ENCODE results near the gene HID1. TPM values are rescaled to one million over a fixed set of nuclear protein-coding genes. Genes with fewer than 3 reads are reported as not detected.

The HID1 gene
- total RNA-seq, 1 experiment from 2014 or later: 2.1 TPM

GRCh38 chr17:74952431-74953133 is 20.0 kb downstream of the HID1 start:
- Histone ChIP-seq H3K36me3 (replicated peaks; ENCODE audit: control insufficient read depth, insufficient read depth, low read length) (no peaks in the 10 kb centered on the region), H3K4me3 (ENCODE audit: insufficient read depth, low read depth, low read length) (no peak overlapping the region), H3K27me3 (ENCODE audit: control insufficient read depth, insufficient read depth, low read length) (peaks cover 4% of the 10 kb centered on the region; the same call in 1 of the 2 replicates)
- DNase-seq: no peak

DNA sequence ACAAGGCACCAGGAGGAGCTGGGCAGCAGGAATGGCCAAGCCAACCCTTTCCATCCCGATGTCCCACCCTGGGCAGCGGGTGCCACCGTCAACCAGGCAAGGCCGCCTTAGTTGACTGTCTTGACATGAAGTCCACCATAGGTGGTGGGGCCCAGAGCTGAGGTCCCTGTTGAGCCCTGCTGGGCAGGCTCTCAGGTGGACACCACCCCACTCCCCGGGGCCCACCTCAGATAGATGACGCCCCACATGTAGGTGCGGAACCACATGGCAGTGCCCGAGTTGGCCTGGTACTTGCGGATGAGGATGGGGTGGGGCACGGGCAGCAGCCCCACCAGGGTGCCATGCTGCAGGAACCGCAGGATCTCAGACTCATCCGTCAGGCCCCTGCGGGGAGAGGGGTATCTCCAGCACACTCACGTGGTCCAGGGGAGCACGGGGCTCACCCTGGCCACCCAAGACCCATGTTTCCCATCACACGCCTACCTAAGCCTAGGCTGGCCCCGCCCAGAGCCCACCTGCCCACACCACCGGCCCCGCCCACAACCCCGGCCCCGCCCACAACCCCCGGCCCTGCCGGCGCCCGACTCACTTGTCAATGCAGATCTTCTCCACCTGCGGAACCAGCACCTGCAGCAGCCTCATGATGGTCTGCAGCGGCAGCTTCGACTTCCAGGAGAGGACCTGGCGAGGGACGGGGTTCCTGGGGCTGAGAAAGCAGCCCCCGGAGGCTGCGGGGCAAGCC is 20.7 kb downstream of the HID1 start:
- peaks cover 4% of the 10 kb centered on the region; the same call in 1 of the 2 replicates for H3K27me3 ChIP-seq (ENCODE audit: control insufficient read depth, insufficient read depth, low read length)
- DNase-seq: peak; percentile 97
- H3K36me3 ChIP-seq (replicated peaks; ENCODE audit: control insufficient read depth, insufficient read depth, low read length): no peaks in the 10 kb centered on the region
- H3K4me3 ChIP-seq (ENCODE audit: insufficient read depth, low read depth, low read length): no peak overlapping the region

- DNase-seq: no peak
- Histone ChIP-seq H3K27me3 (ENCODE audit: control insufficient read depth, insufficient read depth, low read length) (peaks cover 2% of the 10 kb centered on the region; the same call in 1 of the 2 replicates), H3K4me3 (ENCODE audit: insufficient read depth, low read depth, low read length) (no peak overlapping the region), H3K36me3 (replicated peaks; ENCODE audit: control insufficient read depth, insufficient read depth, low read length) (no peaks in the 10 kb centered on the region)
These were observed 21.5 kb downstream of the HID1 start for GRCh38 chr17:74951065-74951464.

GRCh38 chr17:74950207-74950606 is 22.4 kb downstream of the HID1 start:
- DNase-seq: peak; percentile 69
- H3K36me3 ChIP-seq (replicated peaks; ENCODE audit: control insufficient read depth, insufficient read depth, low read length): no peaks in the 10 kb centered on the region
- H3K4me3 ChIP-seq (ENCODE audit: insufficient read depth, low read depth, low read length): no peak overlapping the region
- H3K27me3 ChIP-seq (ENCODE audit: control insufficient read depth, insufficient read depth, low read length): no peaks in the 10 kb centered on the region

DNA sequence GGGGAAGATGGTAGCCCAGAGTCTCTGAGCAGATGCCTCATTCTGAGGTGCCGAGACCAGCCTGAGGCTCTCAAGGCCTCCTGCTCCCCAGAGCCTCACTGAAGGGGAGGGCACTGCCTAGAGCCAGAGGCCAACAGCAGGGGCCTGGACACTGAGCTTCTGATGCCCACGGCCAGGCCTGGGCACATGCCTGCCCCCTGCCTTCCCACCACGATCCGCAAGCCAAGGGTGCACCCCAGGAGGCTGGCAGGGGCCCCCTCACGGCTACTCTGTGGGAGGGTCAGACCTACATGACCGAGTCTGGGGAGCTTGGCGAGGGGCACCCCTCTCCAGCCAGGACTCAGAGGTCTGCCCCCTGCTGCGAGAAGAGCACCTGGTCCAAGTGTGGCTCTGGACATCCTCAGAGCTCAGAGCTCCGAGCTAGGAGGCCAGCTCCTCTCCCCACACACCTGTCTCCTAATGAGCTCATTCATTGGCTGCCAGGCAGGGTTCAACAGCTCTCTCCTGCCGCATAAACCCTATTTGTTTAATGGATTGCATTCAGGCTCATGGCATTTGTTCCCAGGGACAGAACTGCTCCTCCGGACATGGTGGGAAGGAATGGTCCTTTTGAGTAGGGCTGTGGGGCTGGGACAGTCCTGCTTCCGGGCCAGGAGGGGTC is 23.0 kb downstream of the HID1 start:
- H3K4me3 ChIP-seq (ENCODE audit: insufficient read depth, low read depth, low read length): no peak overlapping the region
- DNase-seq: peak; percentile 58
- H3K27me3 ChIP-seq (ENCODE audit: control insufficient read depth, insufficient read depth, low read length): no peaks in the 10 kb centered on the region
- no peaks in the 10 kb centered on the region for H3K36me3 ChIP-seq (replicated peaks; ENCODE audit: control insufficient read depth, insufficient read depth, low read length)

GRCh38 chr17:74947041-74947754 is 25.4 kb downstream of the HID1 start:
- no peak for DNase-seq
- Histone ChIP-seq H3K27me3 (ENCODE audit: control insufficient read depth, insufficient read depth, low read length) (no peaks in the 10 kb centered on the region), H3K4me3 (ENCODE audit: insufficient read depth, low read depth, low read length) (no peak overlapping the region), H3K36me3 (replicated peaks; ENCODE audit: control insufficient read depth, insufficient read depth, low read length) (no peaks in the 10 kb centered on the region)

DNA sequence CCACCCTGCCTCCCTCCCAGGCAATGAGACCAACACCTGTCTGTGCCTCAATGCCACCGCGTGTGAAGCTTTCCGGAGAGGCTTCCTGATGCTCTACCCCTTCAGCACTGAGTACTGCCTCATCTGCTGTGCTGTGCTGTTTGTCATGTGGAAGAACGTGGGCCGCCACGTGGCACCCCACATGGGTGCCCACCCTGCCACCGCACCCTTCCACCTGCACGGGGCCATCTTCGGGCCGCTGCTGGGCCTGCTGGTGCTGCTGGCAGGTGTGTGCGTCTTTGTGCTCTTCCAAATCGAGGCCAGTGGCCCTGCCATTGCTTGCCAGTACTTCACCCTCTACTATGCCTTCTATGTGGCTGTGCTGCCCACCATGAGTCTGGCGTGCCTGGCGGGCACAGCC is 25.9 kb downstream of the HID1 start:
- no peaks in the 10 kb centered on the region for H3K36me3 ChIP-seq (replicated peaks; ENCODE audit: control insufficient read depth, insufficient read depth, low read length)
- no peak overlapping the region for H3K4me3 ChIP-seq (ENCODE audit: insufficient read depth, low read depth, low read length)
- no peaks in the 10 kb centered on the region for H3K27me3 ChIP-seq (ENCODE audit: control insufficient read depth, insufficient read depth, low read length)
- DNase-seq: no peak

DNA sequence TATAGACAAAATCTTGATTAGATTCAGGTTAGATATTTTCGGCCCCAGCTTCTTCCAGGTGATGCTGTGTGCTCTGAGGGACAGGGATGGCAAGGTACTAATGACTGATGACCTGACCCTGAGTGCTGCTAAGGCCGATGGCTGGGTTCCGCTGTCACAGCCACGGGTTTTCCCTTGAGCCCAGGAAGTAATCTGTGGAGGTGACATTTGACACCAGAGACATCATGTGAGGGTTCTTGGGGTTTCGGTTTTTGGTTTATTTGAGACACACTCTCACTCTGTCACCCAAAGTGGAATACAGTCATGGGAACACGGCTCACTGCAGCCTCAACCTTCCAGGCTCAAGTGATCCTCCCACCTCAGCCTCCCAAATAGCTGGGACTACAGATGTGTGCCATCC is 27.0 kb downstream of the HID1 start:
- no peak overlapping the region for H3K4me3 ChIP-seq (ENCODE audit: insufficient read depth, low read depth, low read length)
- no peaks in the 10 kb centered on the region for H3K36me3 ChIP-seq (replicated peaks; ENCODE audit: control insufficient read depth, insufficient read depth, low read length)
- H3K27me3 ChIP-seq (ENCODE audit: control insufficient read depth, insufficient read depth, low read length): no peaks in the 10 kb centered on the region; the same call in 1 of the 2 replicates
- no peak for DNase-seq

- DNase-seq: peak; percentile 75
- peaks cover 7% of the 10 kb centered on the region for H3K27me3 ChIP-seq (ENCODE audit: control insufficient read depth, insufficient read depth, low read length)
- no peak overlapping the region for H3K4me3 ChIP-seq (ENCODE audit: insufficient read depth, low read depth, low read length)
- no peaks in the 10 kb centered on the region for H3K36me3 ChIP-seq (replicated peaks; ENCODE audit: control insufficient read depth, insufficient read depth, low read length)
These were observed 28.6 kb downstream of the HID1 start for GRCh38 chr17:74943808-74944522.

DNA sequence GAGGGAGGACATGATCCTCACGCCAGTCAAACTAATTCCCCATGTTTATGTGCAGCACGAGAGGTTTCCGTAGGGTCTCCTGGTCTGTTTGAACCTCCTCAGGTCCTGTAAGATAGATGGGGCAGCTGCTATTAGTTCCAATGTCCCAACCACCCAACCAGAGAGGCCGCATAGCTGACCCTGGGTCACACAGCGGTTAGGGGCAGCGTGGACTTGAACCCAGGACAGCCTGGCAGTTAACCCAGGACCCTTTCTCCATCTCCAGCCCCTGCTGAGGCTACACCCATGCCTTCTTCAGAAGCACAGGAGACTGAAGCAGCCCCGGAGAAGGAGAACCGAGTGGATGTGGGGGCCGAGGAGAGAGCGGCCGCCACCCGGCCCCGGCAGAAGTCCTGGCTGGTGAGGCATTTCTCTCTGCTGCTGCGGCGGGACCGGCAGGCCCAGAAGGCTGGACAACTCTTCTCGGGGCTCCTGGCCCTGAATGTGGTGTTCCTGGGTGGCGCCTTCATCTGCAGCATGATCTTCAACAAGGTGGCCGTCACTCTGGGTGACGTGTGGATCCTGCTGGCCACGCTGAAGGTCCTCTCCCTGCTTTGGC is 31.3 kb downstream of the HID1 start:
- Histone ChIP-seq H3K27me3 (ENCODE audit: control insufficient read depth, insufficient read depth, low read length) (peaks cover 29% of the 10 kb centered on the region), H3K36me3 (replicated peaks; ENCODE audit: control insufficient read depth, insufficient read depth, low read length) (no peaks in the 10 kb centered on the region), H3K4me3 (ENCODE audit: insufficient read depth, low read depth, low read length) (no peak overlapping the region)
- DNase-seq: no peak

- DNase-seq: no peak
- H3K36me3 ChIP-seq (replicated peaks; ENCODE audit: control insufficient read depth, insufficient read depth, low read length): no peaks in the 10 kb centered on the region
- H3K4me3 ChIP-seq (ENCODE audit: insufficient read depth, low read depth, low read length): no peak overlapping the region
- peaks cover 44% of the 10 kb centered on the region for H3K27me3 ChIP-seq (ENCODE audit: control insufficient read depth, insufficient read depth, low read length)
These were observed 33.0 kb downstream of the HID1 start for GRCh38 chr17:74939534-74939933.

DNA sequence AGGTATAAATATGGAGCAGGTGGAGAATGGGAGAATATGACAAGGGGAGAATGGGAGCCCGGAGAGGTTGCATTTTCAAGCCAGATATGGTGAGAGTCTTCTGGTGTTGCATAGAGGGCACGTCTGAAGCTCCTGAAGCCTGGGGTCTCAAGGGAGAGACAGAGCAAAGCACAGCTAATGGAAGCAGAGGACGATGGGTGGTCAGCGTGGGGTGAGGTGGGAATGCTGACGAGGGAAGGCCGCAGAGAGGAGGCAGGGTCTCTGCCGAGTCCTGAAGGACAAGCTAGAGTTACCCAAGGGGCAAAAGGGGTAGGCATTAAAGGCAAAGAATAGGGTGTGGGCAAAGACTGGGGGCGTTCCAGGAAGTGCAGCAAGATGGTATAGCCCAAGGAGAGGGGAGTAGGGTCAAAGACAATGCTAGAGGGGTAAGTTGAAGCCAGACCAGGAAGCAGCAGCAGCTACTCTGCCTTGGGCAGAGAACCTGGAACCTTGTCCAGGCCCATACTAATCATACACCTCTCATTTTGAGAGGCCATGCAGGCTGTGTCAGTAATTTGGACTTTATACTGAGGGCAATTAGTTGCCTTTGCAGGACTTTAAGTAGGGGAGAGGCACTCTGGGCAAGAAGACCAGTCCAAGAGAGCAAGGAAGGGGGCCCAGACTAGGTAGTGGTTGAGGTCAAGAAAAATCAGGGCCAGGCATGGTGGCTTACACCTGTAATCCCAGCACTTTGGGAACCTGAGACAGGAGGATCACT is 34.2 kb downstream of the HID1 start:
- H3K4me3 ChIP-seq (ENCODE audit: insufficient read depth, low read depth, low read length): no peak overlapping the region
- H3K27me3 ChIP-seq (ENCODE audit: control insufficient read depth, insufficient read depth, low read length): peaks cover 53% of the 10 kb centered on the region
- DNase-seq: no peak
- H3K36me3 ChIP-seq (replicated peaks; ENCODE audit: control insufficient read depth, insufficient read depth, low read length): no peaks in the 10 kb centered on the region
